H1 (cell line): ENCODE data around the gene JMJD1C. TPM values are rescaled to one million over a fixed set of nuclear protein-coding genes. Genes with fewer than 3 reads are reported as not detected.

Source experiments
- CTCF ChIA-PET: fragments of 300-600 bp; sonication (Branson Sonifier 250); formaldehyde crosslinking; loops from one replicate; lab custom pipeline; 2021; ENCODE audit not compliant: partially characterized antibody; lab: Charles Lee
- POLR2A ChIA-PET: fragments of 300-600 bp; sonication (Branson Sonifier 250); formaldehyde crosslinking; loops from one replicate; lab custom pipeline; 2021; ENCODE audit warnings: inconsistent platforms; ENCODE audit not compliant: partially characterized antibody; lab: Charles Lee
- DNase-seq, 2 experiments: peaks; one replicate each; pipeline versions ENCODE4 v3.0.0 to v3.0.0-alpha.2; 2010 to 2022; ENCODE audit warnings: low spot score in 2 of 2, low read depth in 1 of 2, mixed read lengths in 1 of 2
- FAIRE-seq: peaks from 2 replicates; lab custom pipeline; 2011; peaks lifted over from hg19 to GRCh38; lab: Jason Lieb, UNC
- H2AFZ ChIP-seq: 2 replicates; pipeline ENCODE4 v1.8.1; 2012; ENCODE audit warnings: low read length, inconsistent platforms
- H2AK5ac ChIP-seq: 2 replicates; pipeline ENCODE4 v1.6.1; 2013; ENCODE audit warnings: low read depth, low read length
- H2BK120ac ChIP-seq: replicated peaks from 2 replicates; pipeline ENCODE3; 2013; ENCODE audit warnings: low read depth, low read length, inconsistent platforms
- H2BK12ac ChIP-seq: 2 replicates; pipeline ENCODE4 v1.6.1; 2013; ENCODE audit warnings: low read depth, low read length
- H2BK15ac ChIP-seq: 2 replicates; pipeline ENCODE4 v1.6.1; 2013; ENCODE audit warnings: low read length
- H2BK20ac ChIP-seq: 2 replicates; pipeline ENCODE4 v1.6.1; 2013; ENCODE audit warnings: low read length
- H2BK5ac ChIP-seq: 2 replicates; pipeline ENCODE4 v1.6.1; 2013; ENCODE audit warnings: low read depth, low read length
- H3K14ac ChIP-seq: 2 replicates; pipeline ENCODE4 v1.6.1; 2013; ENCODE audit warnings: inconsistent platforms; ENCODE audit not compliant: insufficient read length
- H3K18ac ChIP-seq: 2 replicates; pipeline ENCODE4 v1.6.1; 2013; ENCODE audit warnings: low read length; ENCODE audit errors: extremely low read depth
- H3K23ac ChIP-seq: 2 replicates; pipeline ENCODE4 v1.6.1; 2013; ENCODE audit warnings: inconsistent platforms; ENCODE audit not compliant: insufficient read length
- H3K23me2 ChIP-seq: 2 replicates; pipeline ENCODE4 v1.6.1; 2013; ENCODE audit warnings: low read depth, low read length
- H3K27ac ChIP-seq: 2 replicates; pipeline ENCODE4 v1.6.1; 2011; ENCODE audit warnings: low read depth, low read length, inconsistent platforms
- H3K27me3 ChIP-seq, 4 experiments: replicated peaks in 1 of 4; 1 replicate in 1 of 4; 2 replicates in 3 of 4; pipeline versions ENCODE4 v1.6.1 to v1.8.1; 2011 to 2013; ENCODE audit warnings: low read length in 3 of 4, mild to moderate bottlenecking in 3 of 4, inconsistent platforms in 2 of 4, mixed read lengths in 2 of 4, moderate library complexity in 1 of 4; ENCODE audit not compliant: control insufficient read depth in 3 of 4, insufficient read depth in 3 of 4; ENCODE audit errors: extremely low read depth in 1 of 4
- H3K36me3 ChIP-seq, 4 experiments: 2 replicates each; pipeline versions ENCODE4 v1.6.1 to v1.8.1; 2011 to 2013; ENCODE audit warnings: mild to moderate bottlenecking in 4 of 4, low read length in 3 of 4, moderate library complexity in 2 of 4, control low read depth in 1 of 4, inconsistent platforms in 1 of 4; ENCODE audit not compliant: insufficient read depth in 4 of 4, control insufficient read depth in 2 of 4
- H3K4ac ChIP-seq: replicated peaks from 2 replicates; pipeline ENCODE3; 2013; ENCODE audit warnings: low read length, low read depth, mixed read lengths, inconsistent platforms; ENCODE audit not compliant: insufficient read length
- H3K4me1 ChIP-seq, 4 experiments: replicated peaks in 1 of 4; 1 replicate in 1 of 4; 2 replicates in 3 of 4; pipeline versions ENCODE4 v1.6.1 to v1.8.1; 2011 to 2013; ENCODE audit warnings: low read length in 3 of 4, inconsistent platforms in 2 of 4, mixed read lengths in 1 of 4; ENCODE audit not compliant: insufficient read depth in 4 of 4, control insufficient read depth in 3 of 4
- H3K4me2 ChIP-seq, 2 experiments: 2 replicates each; pipeline versions ENCODE4 v1.6.1 to v1.8.1; 2011 to 2013; ENCODE audit warnings: low read depth in 2 of 2, low read length in 2 of 2, control low read depth in 1 of 2, inconsistent platforms in 1 of 2, mild to moderate bottlenecking in 1 of 2; ENCODE audit not compliant: insufficient read depth in 1 of 2
- H3K4me3 ChIP-seq, 4 experiments: fragments of 200-600, 300-600 bp in 1 of 4; sonication (generic), shearing (Covaris generic), sonication (Bioruptor Twin) in 1 of 4; 2 replicates each; pipeline versions ENCODE4 v1.5.1 to v1.8.1; 2011 to 2016; ENCODE audit warnings: low read length in 4 of 4, low read depth in 3 of 4, control low read depth in 2 of 4, inconsistent platforms in 2 of 4, mild to moderate bottlenecking in 2 of 4, mixed read lengths in 1 of 4, moderate library complexity in 1 of 4; ENCODE audit not compliant: insufficient read depth in 2 of 4; ENCODE audit errors: extremely low read depth in 1 of 4
- H3K56ac ChIP-seq: replicated peaks from 2 replicates; pipeline ENCODE3; 2013; ENCODE audit warnings: low read depth, mild to moderate bottlenecking, mixed read lengths, low read length, inconsistent platforms; ENCODE audit not compliant: insufficient read length
- H3K79me1 ChIP-seq: 2 replicates; pipeline ENCODE4 v1.6.1; 2013; ENCODE audit warnings: low read depth, low read length, control low read depth
- H3K79me2 ChIP-seq, 2 experiments: 2 replicates each; pipeline versions ENCODE4 v1.6.1 to v1.8.1; 2012 to 2013; ENCODE audit warnings: low read length in 2 of 2, mild to moderate bottlenecking in 2 of 2, inconsistent platforms in 1 of 2; ENCODE audit not compliant: insufficient read depth in 2 of 2, control insufficient read depth in 1 of 2
- H3K9ac ChIP-seq, 4 experiments: replicated peaks in 1 of 4; 1 replicate in 1 of 4; 2 replicates in 3 of 4; pipeline versions ENCODE4 v1.6.1 to v1.8.1; 2011 to 2013; ENCODE audit warnings: low read depth in 3 of 4, low read length in 3 of 4, control low read depth in 2 of 4, mild to moderate bottlenecking in 2 of 4, moderate library complexity in 2 of 4, inconsistent platforms in 1 of 4; ENCODE audit errors: extremely low read depth in 1 of 4
- H3K9me3 ChIP-seq, 2 experiments: 2 replicates each; pipeline versions ENCODE4 v1.6.1 to v1.8.1; 2012 to 2013; ENCODE audit warnings: mild to moderate bottlenecking in 2 of 2, moderate library complexity in 2 of 2, control low read depth in 1 of 2, inconsistent platforms in 1 of 2, low read depth in 1 of 2, low read length in 1 of 2, mixed read lengths in 1 of 2; ENCODE audit not compliant: insufficient read depth in 2 of 2
- H4K20me1 ChIP-seq, 2 experiments: replicated peaks in 1 of 2; 2 replicates each; pipeline versions ENCODE3 to v1.8.1; 2011 to 2013; ENCODE audit warnings: inconsistent platforms in 2 of 2, low read length in 2 of 2, mild to moderate bottlenecking in 1 of 2; ENCODE audit not compliant: insufficient read depth in 2 of 2, control insufficient read depth in 1 of 2
- H4K5ac ChIP-seq: 2 replicates; pipeline ENCODE4 v1.6.1; 2013; ENCODE audit warnings: low read length, low read depth, mixed read lengths, inconsistent platforms; ENCODE audit not compliant: insufficient read length
- H4K8ac ChIP-seq: 2 replicates; pipeline ENCODE4 v1.8.0; 2013; ENCODE audit warnings: mild to moderate bottlenecking, moderate library complexity, low read length, inconsistent platforms; ENCODE audit not compliant: insufficient read depth; ENCODE audit errors: extremely low read depth
- H4K91ac ChIP-seq: replicated peaks from 2 replicates; pipeline ENCODE3; 2013; ENCODE audit warnings: low read length, mixed read lengths, inconsistent platforms; ENCODE audit not compliant: insufficient read length
- BCL11A ChIP-seq, 2 experiments: IDR thresholded peaks; one replicate each; pipeline ENCODE4 v1.6.1; 2011; ENCODE audit warnings: low read depth in 2 of 2, low read length in 2 of 2, mild to moderate bottlenecking in 2 of 2
- HDAC2 ChIP-seq, 2 experiments: fragments of 300-600 bp in 1 of 2; sonication (generic) in 1 of 2; IDR thresholded peaks; 2 replicates each; pipeline ENCODE4 v1.6.1; 2011 to 2012; ENCODE audit warnings: low read depth in 2 of 2, low read length in 2 of 2, mild to moderate bottlenecking in 2 of 2, moderate library complexity in 2 of 2, borderline replicate concordance in 1 of 2, inconsistent platforms in 1 of 2
- MAX ChIP-seq: IDR thresholded peaks from 2 replicates; pipeline ENCODE4 v1.6.1; 2012; ENCODE audit warnings: inconsistent platforms
- POLR2AphosphoS5 ChIP-seq: IDR thresholded peaks from 2 replicates; pipeline ENCODE4 v1.6.1; 2011; ENCODE audit warnings: low read depth, low read length
- POU5F1 ChIP-seq: IDR thresholded peaks from 2 replicates; pipeline ENCODE4 v1.6.1; 2011; ENCODE audit warnings: low read depth, mild to moderate bottlenecking, low read length, moderate library complexity
- RAD21 ChIP-seq, 2 experiments: IDR thresholded peaks in 1 of 2; conservative IDR thresholded peaks in 1 of 2; 2 replicates each; pipeline ENCODE4 v1.6.1; 2011; ENCODE audit warnings: low read depth in 2 of 2, low read length in 2 of 2, improper control_type of control experiment in 1 of 2, inconsistent platforms in 1 of 2, mild to moderate bottlenecking in 1 of 2, moderate library complexity in 1 of 2
- SIRT6 ChIP-seq: IDR thresholded peaks from one replicate; pipeline ENCODE4 v1.7.1; 2012; ENCODE audit warnings: low read length, inconsistent platforms
- SUZ12 ChIP-seq: fragments of 200-600 bp; sonication (generic); IDR thresholded peaks from 2 replicates; pipeline ENCODE4 v1.6.1; 2012; ENCODE audit warnings: mild to moderate bottlenecking, inconsistent platforms, low read length, moderate library complexity, mixed read lengths
- TBP ChIP-seq: IDR thresholded peaks from 2 replicates; pipeline ENCODE4 v1.6.1; 2011; ENCODE audit warnings: low read depth, low read length, improper control_type of control experiment
- TCF12 ChIP-seq: IDR thresholded peaks from 2 replicates; pipeline ENCODE4 v1.6.1; 2011; ENCODE audit warnings: low read depth, mild to moderate bottlenecking, low read length
- WGBS, 2 experiments: shearing (Covaris generic) in 1 of 2; methylation state at CpG; one replicate each; pipeline versions ENCODE4 v1.1.6 to v1.1.7; 2013 to 2015; ENCODE audit warnings: low lambda C conversion rate in 2 of 2, mixed read lengths in 2 of 2, inconsistent platforms in 1 of 2, low coverage in 1 of 2, missing lambda C conversion rate in 1 of 2; ENCODE audit not compliant: insufficient replicate concordance in 2 of 2, insufficient coverage in 1 of 2, insufficient read length in 1 of 2; ENCODE audit errors: extremely low coverage in 1 of 2, missing lambda C conversion rate in 1 of 2; 5-methylcytosine and 5-hydroxymethylcytosine counted together
- polyA plus RNA-seq, 7 experiments: library from polyadenylated mRNA; depleted of rRNA in 3 of 7; stranded (reverse) in 5 of 7; unstranded in 2 of 7; fragments of >200 nt in 5 of 7; fragments of 200-250 nt in 2 of 7; gene quantifications; 1 replicate in 5 of 7; 2 replicates in 1 of 7; 4 replicates in 1 of 7; pipeline versions ENCODE4 v1.2.1 to v1.2.3, GENCODE V29; 2011 to 2013; ENCODE audit warnings: missing spikeins in 2 of 7, mixed read lengths in 2 of 7
- total RNA-seq: library from RNA; stranded (reverse); fragmentation: NEBNext Ultra II Directional; extraction: Animal tissue kit (Norgen Biotek cat#: 25700); gene quantifications from 2 replicates; pipeline ENCODE4 v1.2.1, GENCODE V29; 2021

The JMJD1C gene
- total and polyA plus RNA-seq, 2 of the 8 experiments (the other 6 are each of a cell fraction or from before 2014, with no cell fraction given) = 54.5 to 210 TPM

GRCh38 chr10:63481815-63482421 is 16.1 kb upstream of the JMJD1C start:
- no peak for TF ChIP-seq TCF12
- no peak for TF ChIP-seq BCL11A (IDR thresholded peaks at IDR 0.05; ENCODE audit: low read depth in 2 of 2, low read length in 2 of 2)
- no peak for TF ChIP-seq TBP
- TF ChIP-seq SUZ12 = no peak
- no peak for TF ChIP-seq SIRT6
- TF ChIP-seq POU5F1 = no peak
- TF ChIP-seq RAD21 (IDR thresholded peaks at IDR 0.05 in 1 of 2, conservative IDR thresholded peaks at IDR 0.05 in 1 of 2; ENCODE audit: low read depth in 2 of 2, low read length in 2 of 2) = no peak
- no peak for TF ChIP-seq POLR2AphosphoS5
- no peak for TF ChIP-seq MAX
- no peak for TF ChIP-seq HDAC2 (IDR thresholded peaks at IDR 0.05; ENCODE audit: borderline replicate concordance in 1 of 2, low read depth in 2 of 2, low read length in 2 of 2)
- TF ChIP-seq, all 59 proteins: peak for 0
- Histone ChIP-seq H2BK5ac (no peak overlapping the region), H2AK5ac (no peak overlapping the region), H3K4me2 (no peak overlapping the region), H4K8ac (no peak overlapping the region), H3K23ac (no peak overlapping the region), H3K4me3 (no peak overlapping the region), H3K36me3 (no peaks in the 10 kb centered on the region), H3K9ac (no peak overlapping the region), H4K20me1 (no peaks in the 10 kb centered on the region), H3K56ac (no peak overlapping the region), H3K27ac (no peak overlapping the region), H3K18ac (no peak overlapping the region), H3K23me2 (no peaks in the 10 kb centered on the region; the same call in 1 of the 2 replicates), H3K79me2 (peaks cover 0 to 94% of the 10 kb centered on the region in 2 experiments; a peak in 3 of 4 replicates), H3K4ac (no peak overlapping the region), H3K79me1 (no peaks in the 10 kb centered on the region), H2BK120ac (no peak overlapping the region), H2BK20ac (no peak overlapping the region), H3K4me1 (peaks cover 0 to 16% (median 4%) of the 10 kb centered on the region in 4 experiments; a peak in 4 of 7 replicates), H2AFZ (no peak overlapping the region), H2BK12ac (no peak overlapping the region), H4K5ac (no peak overlapping the region), H3K27me3 (no peaks in the 10 kb centered on the region), H3K14ac (no peak overlapping the region), H4K91ac (no peak overlapping the region), H2BK15ac (no peak overlapping the region), H3K9me3 (no peaks in the 10 kb centered on the region)
- FAIRE-seq = no peak
- 93% methylated on average over 6 of the region's 6 CpGs; no CpG with 5 or more reads in 1 of the 2 experiments for WGBS, 2 experiments
- DNase-seq = no peak
- POLR2A ChIA-PET = no interaction called here
- CTCF ChIA-PET = interaction anchor here (0.7 to 1.5 kb wide), 6 partner anchors 8 to 316 kb away, joined by 3 to 5 read pairs (median 3); no protein-coding TSS in a partner anchor
